ENCODE measurements around the gene SKAP2. TPM values are rescaled to one million over a fixed set of nuclear protein-coding genes. Genes with fewer than 3 reads are reported as not detected.

The SKAP2 gene
- total RNA-seq, 1 experiment from 2014 or later: 0.56 TPM

DNA sequence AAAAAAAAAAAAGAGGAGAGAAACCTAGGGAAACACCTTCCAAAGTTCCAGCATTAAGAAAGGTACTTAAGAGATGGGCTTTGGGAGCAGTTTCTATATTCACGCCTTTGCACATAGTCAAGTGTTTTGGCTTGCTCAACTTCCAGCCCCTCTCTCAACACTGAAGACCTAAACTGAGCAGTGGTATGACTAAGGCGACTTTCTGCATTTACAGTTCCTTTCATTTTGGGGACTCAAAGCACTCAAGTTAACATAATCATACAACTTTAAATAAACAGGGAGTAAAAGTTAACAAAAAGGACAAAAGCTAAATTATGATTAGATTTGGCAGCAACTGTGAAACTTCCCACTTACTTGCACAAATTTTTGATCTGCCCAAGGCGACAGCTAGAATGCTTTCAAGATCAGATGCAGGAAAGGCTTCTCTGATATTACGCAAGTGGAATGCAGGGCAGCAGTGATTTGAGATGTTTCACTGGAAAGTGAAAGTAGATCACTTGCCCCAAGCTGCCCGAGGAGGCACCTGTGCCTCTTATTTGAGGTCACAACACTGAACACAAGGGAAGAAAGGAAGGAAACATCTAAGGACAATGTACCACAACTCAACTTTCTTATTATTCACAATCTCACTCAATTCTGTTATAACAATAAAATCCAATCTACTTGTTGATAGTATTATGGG is 199.5 kb downstream of the SKAP2 start:
- Histone ChIP-seq H3K4me1 (ENCODE audit: insufficient read depth, low read length, poor library complexity, severe bottlenecking) (no peaks in the 10 kb centered on the region), H3K9me3 (ENCODE audit: low read depth, low read length, poor library complexity, severe bottlenecking) (no peaks in the 10 kb centered on the region), H3K27me3 (replicated peaks; ENCODE audit: insufficient read depth, low read depth, low read length, poor library complexity) (peaks cover 83% of the 10 kb centered on the region), H3K27ac (ENCODE audit: low read depth, low read length, poor library complexity, severe bottlenecking) (no peak overlapping the region), H3K4me3 (ENCODE audit: low read depth, low read length, poor library complexity, severe bottlenecking) (no peak overlapping the region), H3K36me3 (ENCODE audit: insufficient read depth, low read length, poor library complexity, severe bottlenecking) (no peaks in the 10 kb centered on the region)
- peak; percentile 45 for TF ChIP-seq EZH2 (IDR thresholded peaks at IDR 0.05; ENCODE audit: borderline replicate concordance, low read depth, low read length, poor library complexity, severe bottlenecking)
- TF ChIP-seq, protein P1, sequence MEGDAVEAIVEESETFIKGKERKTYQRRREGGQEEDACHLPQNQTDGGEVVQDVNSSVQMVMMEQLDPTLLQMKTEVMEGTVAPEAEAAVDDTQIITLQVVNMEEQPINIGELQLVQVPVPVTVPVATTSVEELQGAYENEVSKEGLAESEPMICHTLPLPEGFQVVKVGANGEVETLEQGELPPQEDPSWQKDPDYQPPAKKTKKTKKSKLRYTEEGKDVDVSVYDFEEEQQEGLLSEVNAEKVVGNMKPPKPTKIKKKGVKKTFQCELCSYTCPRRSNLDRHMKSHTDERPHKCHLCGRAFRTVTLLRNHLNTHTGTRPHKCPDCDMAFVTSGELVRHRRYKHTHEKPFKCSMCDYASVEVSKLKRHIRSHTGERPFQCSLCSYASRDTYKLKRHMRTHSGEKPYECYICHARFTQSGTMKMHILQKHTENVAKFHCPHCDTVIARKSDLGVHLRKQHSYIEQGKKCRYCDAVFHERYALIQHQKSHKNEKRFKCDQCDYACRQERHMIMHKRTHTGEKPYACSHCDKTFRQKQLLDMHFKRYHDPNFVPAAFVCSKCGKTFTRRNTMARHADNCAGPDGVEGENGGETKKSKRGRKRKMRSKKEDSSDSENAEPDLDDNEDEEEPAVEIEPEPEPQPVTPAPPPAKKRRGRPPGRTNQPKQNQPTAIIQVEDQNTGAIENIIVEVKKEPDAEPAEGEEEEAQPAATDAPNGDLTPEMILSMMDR (conservative IDR thresholded peaks at IDR 0.05; ENCODE audit: low read depth, low read length): no peak
- no TSS peak for BruUV-seq (replicated peaks)
- CTCF ChIA-PET: no interaction called here
- POLR2A ChIA-PET (ENCODE audit: low non-redundant PET): no interaction called here
- DNase-seq (ENCODE audit: low spot score): peak; percentile 22
- intact Hi-C loops (cut with micrococcal nuclease; ENCODE audit: unreplicated experiment): loop anchor here (5.0 kb wide), 2 partner anchors 773 to 788 kb away; no protein-coding TSS in a partner anchor

DNA sequence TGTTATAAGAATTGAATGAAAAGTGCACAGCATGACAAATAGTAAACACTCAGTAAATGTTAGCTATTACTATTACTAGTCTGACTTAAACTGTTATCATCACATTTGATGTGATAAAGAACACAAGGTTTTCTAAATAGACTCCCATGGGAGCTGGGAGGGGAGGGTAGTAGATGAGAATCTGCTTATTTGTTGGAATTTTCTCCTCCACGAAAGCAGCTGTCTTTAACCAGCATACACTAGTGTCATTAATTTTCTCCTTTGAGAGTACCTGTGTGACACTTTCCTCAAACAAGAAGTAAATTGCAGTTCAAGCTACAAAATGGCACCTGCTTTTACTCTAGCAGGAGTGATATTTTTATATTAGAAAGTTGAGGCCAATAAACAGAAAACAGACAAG is 200.1 kb downstream of the SKAP2 start:
- Histone ChIP-seq H3K27ac (ENCODE audit: low read depth, low read length, poor library complexity, severe bottlenecking) (no peak overlapping the region), H3K9me3 (ENCODE audit: low read depth, low read length, poor library complexity, severe bottlenecking) (no peaks in the 10 kb centered on the region), H3K4me1 (ENCODE audit: insufficient read depth, low read length, poor library complexity, severe bottlenecking) (no peaks in the 10 kb centered on the region), H3K27me3 (replicated peaks; ENCODE audit: insufficient read depth, low read depth, low read length, poor library complexity) (peaks cover 82% of the 10 kb centered on the region), H3K4me3 (ENCODE audit: low read depth, low read length, poor library complexity, severe bottlenecking) (no peak overlapping the region), H3K36me3 (ENCODE audit: insufficient read depth, low read length, poor library complexity, severe bottlenecking) (no peaks in the 10 kb centered on the region)
- CTCF ChIA-PET: no interaction called here
- POLR2A ChIA-PET (ENCODE audit: low non-redundant PET): no interaction called here
- intact Hi-C loops (cut with micrococcal nuclease; ENCODE audit: unreplicated experiment): no loop called here
- no peak for DNase-seq (ENCODE audit: low spot score)
- no peak for TF ChIP-seq EZH2 (IDR thresholded peaks at IDR 0.05; ENCODE audit: borderline replicate concordance, low read depth, low read length, poor library complexity, severe bottlenecking)
- TF ChIP-seq, protein P1 (conservative IDR thresholded peaks at IDR 0.05; ENCODE audit: low read depth, low read length): no peak
- no TSS peak for BruUV-seq (replicated peaks)

DNA sequence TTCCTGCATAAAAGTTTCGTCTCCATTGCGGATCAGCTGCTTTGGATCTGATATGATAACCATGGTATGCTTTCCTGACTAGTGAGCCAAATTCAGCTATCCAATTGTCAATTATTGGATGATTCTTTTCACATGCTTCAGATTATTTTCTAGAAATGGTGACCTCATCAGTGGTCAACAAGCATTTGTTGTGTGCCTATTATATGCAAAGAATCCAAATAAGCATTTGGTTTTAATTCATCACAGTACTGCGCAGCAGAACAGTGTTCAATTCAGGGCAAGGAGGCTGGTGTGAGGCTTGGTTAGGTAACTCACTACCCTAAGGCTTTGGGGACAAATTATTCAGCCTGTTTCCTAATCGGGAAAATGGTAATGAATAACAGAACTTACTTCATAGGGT is 200.5 kb downstream of the SKAP2 start:
- Histone ChIP-seq H3K9me3 (ENCODE audit: low read depth, low read length, poor library complexity, severe bottlenecking) (no peaks in the 10 kb centered on the region), H3K27ac (ENCODE audit: low read depth, low read length, poor library complexity, severe bottlenecking) (no peak overlapping the region), H3K27me3 (replicated peaks; ENCODE audit: insufficient read depth, low read depth, low read length, poor library complexity) (peaks cover 82% of the 10 kb centered on the region), H3K4me1 (ENCODE audit: insufficient read depth, low read length, poor library complexity, severe bottlenecking) (no peaks in the 10 kb centered on the region), H3K4me3 (ENCODE audit: low read depth, low read length, poor library complexity, severe bottlenecking) (no peak overlapping the region), H3K36me3 (ENCODE audit: insufficient read depth, low read length, poor library complexity, severe bottlenecking) (no peaks in the 10 kb centered on the region)
- ChIA-PET CTCF (no interaction called here), POLR2A (ENCODE audit: low non-redundant PET) (no interaction called here)
- DNase-seq (ENCODE audit: low spot score): no peak
- TF ChIP-seq EZH2 (IDR thresholded peaks at IDR 0.05; ENCODE audit: borderline replicate concordance, low read depth, low read length, poor library complexity, severe bottlenecking): no peak
- TF ChIP-seq, protein P1 (conservative IDR thresholded peaks at IDR 0.05; ENCODE audit: low read depth, low read length): no peak
- no TSS peak for BruUV-seq (replicated peaks)
- intact Hi-C loops (cut with micrococcal nuclease; ENCODE audit: unreplicated experiment): no loop called here
